HS-5 (cell line): Measurements from ENCODE around the gene USP54.

Source experiments
- DNase-seq: peaks from one replicate; pipeline ENCODE4 v3.0.0-alpha.2; 2012; ENCODE audit warnings: low read depth

USP54 gene

DNA sequence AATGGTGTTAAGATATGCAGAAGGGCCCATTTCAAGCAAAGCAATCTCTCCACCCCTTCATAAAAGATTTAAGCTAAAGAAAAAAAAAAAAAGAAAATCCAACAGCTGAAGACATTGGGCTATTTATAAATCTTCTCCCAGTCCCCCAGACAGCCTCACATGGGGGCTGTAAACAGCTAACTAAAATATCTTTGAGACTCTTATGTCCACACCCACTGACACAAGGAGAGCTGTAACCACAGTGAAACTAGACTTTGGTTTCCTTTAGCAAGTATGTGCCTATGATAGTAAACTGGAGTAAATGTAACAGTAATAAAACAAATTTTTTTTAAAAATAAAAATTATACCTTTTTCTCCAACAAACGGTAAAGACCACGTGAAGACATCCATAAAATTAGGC lies 123.9 kb downstream of the USP54 start:
- DNase-seq: no peak

DNA sequence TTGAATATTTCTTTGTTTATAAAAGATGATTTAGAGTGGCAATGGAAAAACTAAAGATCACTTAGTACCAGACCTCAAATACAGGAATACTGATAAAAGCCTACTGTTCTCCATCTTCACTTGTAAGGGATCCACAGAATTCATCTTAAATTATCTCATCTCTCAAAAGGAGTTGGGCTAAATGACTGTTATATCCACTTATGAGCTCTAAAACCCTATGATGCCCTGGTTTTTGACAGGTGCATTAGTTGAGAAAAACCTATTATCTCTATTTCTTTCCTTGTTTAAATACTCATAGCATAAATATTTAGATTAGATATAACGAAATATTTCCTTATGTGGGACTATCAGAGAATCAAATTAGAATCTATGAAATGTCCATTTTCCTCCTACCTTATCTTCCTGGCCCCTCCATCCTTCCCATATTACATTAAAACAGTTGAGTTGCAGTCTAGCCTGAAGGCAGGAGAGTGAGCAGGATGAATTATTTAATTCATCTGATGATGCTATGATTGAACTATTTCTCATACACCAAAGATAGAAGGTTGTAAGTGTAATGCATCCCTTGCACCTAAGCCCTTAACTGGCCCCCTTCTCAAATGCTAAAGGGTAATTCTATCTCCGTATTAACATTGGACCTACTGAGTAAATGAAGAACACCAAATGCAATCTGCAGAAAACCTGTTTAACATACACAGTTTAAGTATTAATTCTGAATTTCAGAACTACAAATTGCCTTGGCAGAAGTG lies 125.0 kb downstream of the USP54 start:
- no peak for DNase-seq

DNA sequence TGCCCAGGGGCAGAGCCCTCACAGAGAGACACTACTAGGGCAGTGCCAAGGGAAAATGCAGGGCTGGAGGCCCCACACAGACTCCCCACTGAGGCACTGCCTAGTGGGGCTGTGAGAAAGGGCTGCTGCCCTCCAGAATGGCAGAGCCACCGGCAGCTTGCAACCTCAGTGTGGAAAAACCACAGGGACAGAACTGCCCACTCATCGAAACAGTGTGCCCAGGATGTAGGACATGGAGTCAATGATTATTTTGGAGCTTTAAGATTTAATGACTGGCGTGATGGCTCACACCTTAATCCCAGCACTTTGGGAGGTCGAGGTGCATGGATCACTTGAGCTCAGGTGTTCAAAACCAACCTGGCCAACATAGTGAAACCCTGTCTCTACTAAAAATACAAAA lies 130.2 kb downstream of the USP54 start:
- no peak for DNase-seq

DNA sequence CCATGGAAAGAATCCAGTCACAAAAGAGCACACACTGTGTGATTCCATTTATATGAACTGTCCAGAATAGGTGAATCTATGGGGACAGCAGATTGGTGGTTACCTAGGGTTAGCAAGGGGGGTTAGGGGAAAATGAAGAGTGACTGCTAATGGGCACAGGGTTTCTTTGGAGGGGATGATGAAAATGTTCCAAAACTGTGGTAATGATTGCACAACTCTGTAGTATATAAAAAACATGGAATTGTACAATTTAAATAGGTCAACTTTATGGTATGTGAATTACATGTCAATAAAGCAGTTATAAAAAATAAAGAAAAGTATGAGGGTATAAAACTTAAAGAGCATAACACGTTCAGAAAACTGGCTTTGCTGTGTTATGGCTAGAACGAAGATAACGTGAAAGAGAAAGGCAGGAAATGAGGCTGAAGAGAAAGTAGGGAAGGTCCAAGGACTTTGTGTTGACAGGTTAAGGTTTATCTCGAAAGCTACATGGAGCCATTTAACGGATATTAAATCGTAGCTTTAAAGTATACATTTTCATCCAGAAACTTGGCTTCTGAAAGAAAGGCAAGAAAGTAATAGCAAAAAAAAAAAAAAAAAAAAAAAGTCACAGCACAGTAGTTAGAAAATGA lies 131.3 kb downstream of the USP54 start:
- DNase-seq: no peak

DNA sequence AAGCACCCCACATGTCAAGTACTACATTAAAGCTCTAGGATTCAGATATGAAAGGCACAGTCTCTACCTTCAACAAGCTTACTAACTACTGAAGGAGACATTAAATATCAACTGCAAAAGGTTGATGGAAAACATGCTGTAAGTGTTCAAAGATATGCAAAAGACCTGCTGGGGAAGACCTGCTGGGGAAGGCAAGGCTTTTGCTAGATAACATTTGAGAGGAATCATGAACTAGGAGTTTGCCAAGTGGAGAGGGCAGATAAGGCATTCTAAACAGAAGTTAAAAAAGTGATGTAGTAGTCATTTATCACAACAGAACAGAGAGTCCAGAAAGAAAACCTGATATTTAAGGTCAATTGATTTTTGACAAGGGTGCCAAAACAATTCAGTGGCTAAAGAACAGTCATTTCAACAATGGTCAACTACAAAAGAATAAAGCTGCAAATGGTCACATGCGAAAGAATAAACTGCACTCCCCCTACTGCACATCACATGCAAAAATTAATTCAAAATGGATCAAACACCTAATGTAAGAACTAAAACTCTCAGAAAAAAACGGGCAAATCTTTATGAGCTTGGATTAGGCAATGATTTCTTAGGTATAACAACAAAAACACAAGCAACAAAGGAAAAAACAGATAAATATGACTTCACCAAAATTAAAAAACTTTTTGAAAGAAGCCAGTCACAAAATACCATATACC lies 134.8 kb downstream of the USP54 start:
- no peak for DNase-seq

DNA sequence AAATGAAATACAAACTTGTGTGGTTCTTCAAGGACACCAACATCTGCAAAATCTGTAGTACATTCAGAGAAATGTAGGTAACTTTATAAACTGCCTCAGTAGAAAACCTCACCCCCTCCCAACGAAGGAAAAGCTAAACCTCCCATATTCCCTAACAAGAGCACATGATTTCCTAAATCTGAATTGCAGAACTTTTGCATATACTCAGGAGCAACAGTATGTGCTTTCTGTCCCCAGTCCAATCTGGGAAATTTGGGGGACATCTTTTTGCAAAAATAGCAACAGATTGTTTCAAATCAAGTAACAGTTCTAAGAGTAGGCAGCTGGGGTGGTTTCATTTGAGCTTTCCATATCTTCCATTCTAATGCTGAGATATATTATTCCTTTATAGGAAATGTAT lies 142.0 kb downstream of the USP54 start:
- no peak for DNase-seq

DNA sequence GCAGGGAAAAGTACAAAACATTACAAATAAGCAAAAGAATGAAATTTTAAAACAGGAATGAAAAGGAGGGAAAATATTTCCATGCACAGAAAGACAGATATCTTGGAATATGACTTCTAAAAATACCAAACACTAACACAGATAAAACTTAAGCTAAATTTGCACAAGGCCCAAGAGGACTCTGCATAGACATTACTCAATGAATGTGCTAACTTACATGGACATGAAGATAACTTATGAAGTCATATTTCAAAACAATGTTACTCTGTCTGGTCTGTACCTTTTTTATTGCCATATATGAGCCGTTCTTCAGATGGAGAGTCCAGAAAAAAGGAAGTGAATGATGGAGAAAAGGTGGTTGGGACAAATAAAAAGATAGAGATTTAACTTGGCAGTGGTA lies 142.8 kb downstream of the USP54 start:
- no peak for DNase-seq
